HL-60 (cell line): ENCODE data around the gene SMIM26.

Source experiments
- DNase-seq, 2 experiments: peaks; one replicate each; pipeline ENCODE4 v3.0.0-alpha.2; 2010 to 2020; ENCODE audit warnings: low read depth in 1 of 2, low spot score in 1 of 2
- H3K27ac ChIP-seq: fragments of 250-450 bp; sonication (Bioruptor Pico); replicated peaks from 2 replicates; pipeline ENCODE4 v1.5.1; 2020; ENCODE audit warnings: mild to moderate bottlenecking, moderate library complexity
- H3K27me3 ChIP-seq: fragments of 250-450 bp; sonication (Bioruptor Pico); 2 replicates; pipeline ENCODE4 v1.5.1; 2021; ENCODE audit warnings: mild to moderate bottlenecking, moderate library complexity; ENCODE audit not compliant: insufficient read depth, poor library complexity, severe bottlenecking
- H3K4me3 ChIP-seq: replicated peaks from 2 replicates; pipeline ENCODE4 v1.5.1; 2011; ENCODE audit warnings: mild to moderate bottlenecking, control low read depth, low read length; ENCODE audit not compliant: insufficient read depth
- CTCF ChIP-seq: IDR thresholded peaks from one replicate; pipeline ENCODE4 v1.5.1; 2011; ENCODE audit warnings: low read length, control low read depth, inconsistent platforms; ENCODE audit not compliant: insufficient read depth
- GABPA ChIP-seq: IDR thresholded peaks from 2 replicates; pipeline ENCODE4 v1.6.1; 2012; ENCODE audit warnings: low read depth
- POLR2AphosphoS5 ChIP-seq: IDR thresholded peaks from 2 replicates; pipeline ENCODE4 v1.6.1; 2012; ENCODE audit warnings: low read depth
- REST ChIP-seq: IDR thresholded peaks from 2 replicates; pipeline ENCODE4 v1.6.1; 2012; ENCODE audit warnings: low read depth; ENCODE audit not compliant: insufficient replicate concordance
- SPI1 ChIP-seq: IDR thresholded peaks from 2 replicates; pipeline ENCODE4 v1.6.1; 2012; ENCODE audit warnings: low read depth, mild to moderate bottlenecking, borderline replicate concordance

SMIM26 gene

GRCh38 chr20:18609741-18610140 is 42.5 kb downstream of the SMIM26 start:
- TF ChIP-seq REST (no peak), SPI1 (no peak), CTCF (no peak), GABPA (no peak), POLR2AphosphoS5 (no peak)
- Histone ChIP-seq H3K27me3 (no peaks in the 10 kb centered on the region), H3K4me3 (no peak overlapping the region), H3K27ac (no peak overlapping the region)
- DNase-seq: no peak

- peak in 1 of 2 experiments; percentile 47 for DNase-seq
- Histone ChIP-seq H3K27ac (no peak overlapping the region; the same call in 1 of the 2 replicates), H3K4me3 (no peak overlapping the region), H3K27me3 (no peaks in the 10 kb centered on the region)
- TF ChIP-seq SPI1 (no peak), POLR2AphosphoS5 (no peak), REST (no peak), GABPA (no peak), CTCF (no peak)
Measured at GRCh38 chr20:18611492-18611891, 44.3 kb downstream of the SMIM26 start.

GRCh38 chr20:18613553-18613952 is 46.3 kb downstream of the SMIM26 start:
- DNase-seq: no peak
- no peak overlapping the region for H3K4me3 ChIP-seq
- TF ChIP-seq REST (no peak), SPI1 (no peak), GABPA (no peak), POLR2AphosphoS5 (no peak)
- no peak overlapping the region for H3K27ac ChIP-seq
- H3K27me3 ChIP-seq: no peaks in the 10 kb centered on the region

- no peak for TF ChIP-seq CTCF
- TF ChIP-seq SPI1: no peak
- TF ChIP-seq GABPA: no peak
- no peak for TF ChIP-seq REST
- no peak for TF ChIP-seq POLR2AphosphoS5
- Histone ChIP-seq H3K4me3 (no peak overlapping the region), H3K27me3 (no peaks in the 10 kb centered on the region), H3K27ac (no peak overlapping the region)
- no peak for DNase-seq
Measured at GRCh38 chr20:18614244-18614643, 47.0 kb downstream of the SMIM26 start.
